ENCODE measurements around the gene DAPK2.
"Not testable (repeated sequence)": the region's sequence is repeated elsewhere in the genome, so short reads cannot be mapped to it uniquely, and the experiment has no call there.

Gene DAPK2

DNA sequence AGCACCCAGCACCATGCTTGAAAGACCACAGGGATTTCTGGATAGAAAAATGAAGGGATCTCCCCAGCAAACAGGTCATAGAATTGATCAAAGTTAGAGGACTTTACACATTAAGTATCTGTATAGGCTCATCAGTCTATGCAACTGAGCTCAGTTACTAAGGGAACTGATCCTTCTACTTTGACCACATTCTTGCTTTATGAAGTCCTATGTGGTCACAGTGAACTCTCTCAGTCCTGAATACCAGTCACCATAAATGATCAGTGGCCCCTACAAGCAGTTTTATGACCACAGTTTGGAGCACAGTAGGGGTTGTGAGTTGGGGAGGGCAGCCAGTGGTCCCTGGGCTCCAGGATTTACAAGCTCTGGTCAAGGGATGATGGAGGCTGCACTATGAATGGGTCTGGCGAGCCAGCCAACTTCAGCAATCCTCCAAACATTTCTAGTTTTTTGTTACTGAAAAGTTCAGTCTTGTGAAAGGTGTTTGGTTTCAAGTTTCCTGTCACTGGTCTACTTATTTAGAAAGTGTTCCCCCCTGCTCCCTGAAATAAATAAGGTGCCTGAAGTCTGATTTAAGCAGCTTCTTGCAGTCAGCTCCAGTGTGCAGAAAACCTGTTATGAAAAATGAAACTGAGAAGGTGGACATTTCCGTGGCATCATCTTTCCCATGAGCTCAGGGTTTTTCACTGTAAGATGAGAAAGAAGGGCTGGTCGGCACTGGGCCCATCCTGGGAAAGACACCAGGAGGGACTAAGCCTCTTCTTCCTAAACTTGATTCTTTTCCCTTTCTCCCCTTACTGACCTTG, 75.5 kb downstream of the DAPK2 start:
- DNase-seq (ENCODE audit: low read depth): no peak
- no peak overlapping the region for H3K4me3 ChIP-seq (replicated peaks; ENCODE audit: low read depth, low read length)
- TF ChIP-seq, protein P1, sequence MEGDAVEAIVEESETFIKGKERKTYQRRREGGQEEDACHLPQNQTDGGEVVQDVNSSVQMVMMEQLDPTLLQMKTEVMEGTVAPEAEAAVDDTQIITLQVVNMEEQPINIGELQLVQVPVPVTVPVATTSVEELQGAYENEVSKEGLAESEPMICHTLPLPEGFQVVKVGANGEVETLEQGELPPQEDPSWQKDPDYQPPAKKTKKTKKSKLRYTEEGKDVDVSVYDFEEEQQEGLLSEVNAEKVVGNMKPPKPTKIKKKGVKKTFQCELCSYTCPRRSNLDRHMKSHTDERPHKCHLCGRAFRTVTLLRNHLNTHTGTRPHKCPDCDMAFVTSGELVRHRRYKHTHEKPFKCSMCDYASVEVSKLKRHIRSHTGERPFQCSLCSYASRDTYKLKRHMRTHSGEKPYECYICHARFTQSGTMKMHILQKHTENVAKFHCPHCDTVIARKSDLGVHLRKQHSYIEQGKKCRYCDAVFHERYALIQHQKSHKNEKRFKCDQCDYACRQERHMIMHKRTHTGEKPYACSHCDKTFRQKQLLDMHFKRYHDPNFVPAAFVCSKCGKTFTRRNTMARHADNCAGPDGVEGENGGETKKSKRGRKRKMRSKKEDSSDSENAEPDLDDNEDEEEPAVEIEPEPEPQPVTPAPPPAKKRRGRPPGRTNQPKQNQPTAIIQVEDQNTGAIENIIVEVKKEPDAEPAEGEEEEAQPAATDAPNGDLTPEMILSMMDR (IDR thresholded peaks at IDR 0.05; ENCODE audit: low read length, missing control alignments): no peak

DNA sequence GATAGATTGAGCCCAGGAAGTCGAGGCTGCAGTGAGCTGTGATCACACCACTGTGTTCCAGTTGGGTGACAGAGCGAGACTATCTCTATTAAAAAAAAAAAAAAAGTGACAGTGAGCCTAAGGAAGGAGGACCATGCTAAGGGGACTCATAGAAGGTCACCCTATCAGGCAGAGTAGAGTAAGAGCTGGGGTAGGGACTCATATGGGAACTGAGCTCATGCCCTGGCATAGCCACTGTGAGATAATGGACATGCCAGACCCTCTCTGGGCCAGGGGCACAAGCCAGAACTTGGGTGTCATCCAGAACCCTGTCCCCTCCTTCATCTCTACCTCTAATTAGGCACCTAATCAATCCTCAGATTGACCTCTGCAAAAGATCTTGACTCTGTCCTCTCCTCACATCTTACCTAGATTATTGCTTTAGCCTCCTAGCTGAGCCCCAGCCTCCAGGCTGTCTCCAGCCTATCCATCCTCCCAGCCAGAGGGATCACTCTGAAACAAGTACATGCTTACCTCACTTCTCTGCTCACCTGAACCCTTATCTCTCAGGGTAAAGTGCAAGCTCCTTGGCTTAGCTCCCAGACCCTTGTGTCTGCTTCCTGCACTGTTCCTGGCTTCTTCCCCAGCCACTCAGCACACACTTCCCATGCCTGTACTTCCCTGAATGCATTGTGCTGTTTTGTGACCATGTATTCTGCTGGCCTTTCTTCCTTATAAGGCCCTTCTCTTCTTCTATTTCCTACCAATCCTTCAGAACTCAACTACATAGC, 76.4 kb downstream of the DAPK2 start:
- DNase-seq (ENCODE audit: low read depth): peak; percentile 25
- TF ChIP-seq, protein P1 (IDR thresholded peaks at IDR 0.05; ENCODE audit: low read length, missing control alignments): no peak

DNA sequence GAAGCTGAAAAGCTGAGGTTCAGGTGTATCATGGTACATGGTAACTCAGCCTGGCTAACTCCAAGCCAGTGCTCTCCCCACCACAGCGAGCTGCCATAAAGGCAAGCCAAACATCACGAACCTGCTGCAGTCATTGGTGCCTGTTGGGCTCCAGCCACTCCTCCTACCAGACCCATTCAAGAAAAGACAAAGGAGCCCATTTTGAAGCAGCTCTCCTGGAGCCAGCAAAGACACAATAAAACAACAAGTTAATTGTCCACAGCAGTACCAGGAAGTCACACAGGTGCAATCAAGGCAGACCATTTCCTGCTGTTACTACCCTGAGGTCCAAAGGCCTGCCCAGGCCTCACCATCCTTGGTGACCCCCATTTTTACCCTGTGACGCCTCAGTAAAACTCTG, 77.6 kb downstream of the DAPK2 start:
- DNase-seq (ENCODE audit: low read depth): no peak
- TF ChIP-seq, protein P1 (IDR thresholded peaks at IDR 0.05; ENCODE audit: low read length, missing control alignments): no peak

More for the DNA sequence above, 76.4 kb downstream of the DAPK2 start:
- no peak overlapping the region for H3K4me3 ChIP-seq (replicated peaks; ENCODE audit: low read depth, low read length)

DNA sequence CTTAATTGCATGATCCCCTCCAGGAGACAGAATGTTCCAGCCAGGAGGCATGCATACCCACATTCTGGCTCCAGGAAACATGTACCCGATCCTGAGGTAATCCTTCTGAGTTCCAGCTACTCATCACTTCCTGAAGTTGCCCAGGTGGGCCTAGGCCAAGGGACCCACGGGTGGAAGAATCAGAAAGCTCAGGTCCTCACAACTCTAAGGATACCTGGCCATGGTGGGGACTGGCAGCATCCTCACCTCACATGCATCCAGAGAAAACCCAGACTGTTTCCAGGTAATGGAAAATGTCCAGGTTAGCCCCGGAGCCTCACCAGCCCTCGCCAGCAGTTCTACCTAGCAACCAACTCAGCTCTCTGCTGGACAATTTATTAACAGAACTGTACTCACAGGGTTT, 78.2 kb downstream of the DAPK2 start:
- H3K4me3 ChIP-seq (replicated peaks; ENCODE audit: low read depth, low read length): no peak overlapping the region
- no peak for DNase-seq (ENCODE audit: low read depth)
- TF ChIP-seq, protein P1 (IDR thresholded peaks at IDR 0.05; ENCODE audit: low read length, missing control alignments): no peak

More for the DNA sequence above, 77.6 kb downstream of the DAPK2 start:
- no peak overlapping the region for H3K4me3 ChIP-seq (replicated peaks; ENCODE audit: low read depth, low read length)

DNA sequence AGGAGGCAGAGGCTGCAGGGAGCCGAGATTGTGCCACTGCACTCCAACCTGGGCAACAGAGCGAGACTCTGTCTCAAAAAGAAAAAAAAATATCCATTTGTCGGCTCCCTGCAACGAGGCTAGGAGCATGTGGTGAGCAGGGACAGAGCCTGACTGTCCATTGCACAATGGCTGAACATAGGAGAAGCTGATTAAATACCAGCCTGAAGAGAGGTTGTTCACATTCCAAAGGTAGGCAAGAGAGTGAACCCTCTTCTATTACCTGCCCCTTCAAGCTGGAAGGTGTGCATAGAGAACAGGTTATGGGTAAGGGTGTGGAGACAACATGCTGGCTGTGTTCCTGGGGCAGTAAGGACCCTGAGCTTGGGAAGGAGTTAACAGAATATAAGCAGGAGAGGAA, 78.7 kb downstream of the DAPK2 start:
- no peak overlapping the region for H3K4me3 ChIP-seq (replicated peaks; ENCODE audit: low read depth, low read length)
- TF ChIP-seq, protein P1 (IDR thresholded peaks at IDR 0.05; ENCODE audit: low read length, missing control alignments): no peak

DNA sequence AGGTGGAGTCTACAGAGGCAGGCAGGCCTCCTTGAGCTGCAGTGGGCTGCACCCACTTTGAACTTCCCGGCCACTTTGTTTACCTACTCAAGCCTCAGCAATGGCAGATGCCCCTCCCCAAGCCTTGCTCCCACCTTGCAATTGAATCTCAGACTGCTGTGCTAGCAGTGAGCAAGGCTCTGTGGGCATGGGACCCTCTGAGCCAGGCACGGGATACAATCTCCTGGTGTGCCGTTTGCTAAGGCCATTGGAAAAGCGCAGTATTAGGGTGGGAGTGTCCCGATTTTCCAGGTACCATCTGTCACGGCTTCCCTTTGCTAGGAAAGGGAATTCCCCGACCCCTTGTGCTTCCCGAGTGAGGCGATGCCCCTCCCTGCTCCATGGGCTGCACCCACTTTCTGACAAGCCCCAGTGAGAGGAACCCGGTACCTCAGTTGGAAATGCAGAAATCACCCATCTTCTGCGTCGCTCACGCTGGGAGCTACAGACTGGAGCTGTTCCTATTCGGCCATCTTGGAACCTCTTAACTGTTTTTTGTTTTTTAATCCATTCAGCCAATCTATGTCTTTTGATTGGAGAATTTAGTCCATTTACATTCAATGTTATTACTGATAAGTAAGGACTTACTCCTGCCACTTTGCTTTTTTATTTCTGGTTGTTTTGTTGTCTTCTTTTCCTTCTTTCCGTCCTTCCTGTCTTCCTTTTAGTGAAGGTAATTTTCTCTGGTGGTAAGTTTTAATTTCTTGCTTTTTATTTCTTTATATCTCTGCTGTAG, 83.2 kb downstream of the DAPK2 start:
- not testable (repeated sequence) for DNase-seq (ENCODE audit: low read depth); H3K4me3 ChIP-seq (replicated peaks; ENCODE audit: low read depth, low read length)

More for the DNA sequence above, 78.7 kb downstream of the DAPK2 start:
- no peak for DNase-seq (ENCODE audit: low read depth)

DNA sequence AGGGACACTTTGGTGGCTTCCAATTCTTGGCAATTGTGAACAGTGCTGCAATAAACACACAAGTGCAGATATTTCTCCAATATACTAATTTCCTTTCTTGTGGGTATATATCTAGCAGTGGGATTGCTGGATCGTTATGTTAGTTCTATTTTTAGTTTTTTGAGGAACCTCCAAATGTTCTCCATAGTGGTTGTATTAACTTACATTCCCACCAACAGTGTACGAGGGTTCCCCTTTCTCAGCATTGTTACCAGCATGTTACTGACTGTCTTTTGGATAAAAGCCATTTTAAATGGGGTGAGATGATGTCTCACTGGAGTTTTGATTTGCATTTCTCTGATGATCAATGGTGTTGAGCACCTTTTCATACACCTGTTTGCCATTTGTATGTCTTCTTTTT, 92.8 kb downstream of the DAPK2 start:
- H3K4me3 ChIP-seq (replicated peaks; ENCODE audit: low read depth, low read length): no peak overlapping the region
- no peak for DNase-seq (ENCODE audit: low read depth)
- TF ChIP-seq, protein P1 (IDR thresholded peaks at IDR 0.05; ENCODE audit: low read length, missing control alignments): no peak
